Astrocyte (in vitro differentiated cells and primary cell): ENCODE data around the gene OR5D18.

Experiments used
- EZH2 ChIP-seq: IDR thresholded peaks from 2 replicates; pipeline ENCODE4 v1.6.1; 2012; ENCODE audit warnings: mild to moderate bottlenecking, low read length, inconsistent platforms; ENCODE audit not compliant: insufficient read depth
- TF ChIP-seq, protein P1 (sequence below): IDR thresholded peaks from 2 replicates; pipeline ENCODE4 v1.5.1; 2011; ENCODE audit warnings: low read depth, mild to moderate bottlenecking, inconsistent platforms, low read length, moderate library complexity; ENCODE audit not compliant: insufficient read depth

- TF ChIP-seq EZH2 = no peak
- TF ChIP-seq, protein P1, sequence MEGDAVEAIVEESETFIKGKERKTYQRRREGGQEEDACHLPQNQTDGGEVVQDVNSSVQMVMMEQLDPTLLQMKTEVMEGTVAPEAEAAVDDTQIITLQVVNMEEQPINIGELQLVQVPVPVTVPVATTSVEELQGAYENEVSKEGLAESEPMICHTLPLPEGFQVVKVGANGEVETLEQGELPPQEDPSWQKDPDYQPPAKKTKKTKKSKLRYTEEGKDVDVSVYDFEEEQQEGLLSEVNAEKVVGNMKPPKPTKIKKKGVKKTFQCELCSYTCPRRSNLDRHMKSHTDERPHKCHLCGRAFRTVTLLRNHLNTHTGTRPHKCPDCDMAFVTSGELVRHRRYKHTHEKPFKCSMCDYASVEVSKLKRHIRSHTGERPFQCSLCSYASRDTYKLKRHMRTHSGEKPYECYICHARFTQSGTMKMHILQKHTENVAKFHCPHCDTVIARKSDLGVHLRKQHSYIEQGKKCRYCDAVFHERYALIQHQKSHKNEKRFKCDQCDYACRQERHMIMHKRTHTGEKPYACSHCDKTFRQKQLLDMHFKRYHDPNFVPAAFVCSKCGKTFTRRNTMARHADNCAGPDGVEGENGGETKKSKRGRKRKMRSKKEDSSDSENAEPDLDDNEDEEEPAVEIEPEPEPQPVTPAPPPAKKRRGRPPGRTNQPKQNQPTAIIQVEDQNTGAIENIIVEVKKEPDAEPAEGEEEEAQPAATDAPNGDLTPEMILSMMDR = no peak
Observed at GRCh38 chr11:55854704-55855103, 35.3 kb downstream of the OR5D18 start.
